Right ventricle myocardium superior (tissue), 1 donor: ENCODE measurements around the gene LRRC8D. TPM values are rescaled to one million over a fixed set of nuclear protein-coding genes. Genes with fewer than 3 reads are reported as not detected.
"Not testable (repeated sequence)": the region's sequence is repeated elsewhere in the genome, so short reads cannot be mapped to it uniquely, and the experiment has no call there.

Experiments used
- ATAC-seq: fragments of 200-7000 bp; cut with Tn5 transposase; one replicate; pipeline ENCODE4 v1.9.1; 2020; ENCODE audit warnings: mild to moderate bottlenecking; ENCODE audit not compliant: poor library complexity
- DNase-seq: peaks from one replicate; pipeline ENCODE4 v3.0.0-alpha.2; 2020
- intact Hi-C: fragments of 100-400 bp; cut with DNase I; formaldehyde crosslinking; loops from one replicate; pipeline ENCODE4 v1.11.2; 2022
- total RNA-seq: library from RNA; stranded (reverse); fragmentation: NEBNext Ultra II Directional; extraction: Animal tissue kit (Norgen Biotek cat#: 25700); gene quantifications from one replicate; pipeline ENCODE4 v1.2.1, GENCODE V29; 2021
- donor health status: DM: no; HTN: yes; CAD: no; lungs with severe emphysema.

LRRC8D gene
- total RNA-seq, 1 donor from 2014 or later = 5.1 TPM

- ATAC-seq (no peak), DNase-seq (no peak)
- intact Hi-C loops = no loop called here
These were observed 138.9 kb downstream of the LRRC8D start for GRCh38 chr1:89959719-89960118.

- ATAC-seq (no peak), DNase-seq (no peak)
- intact Hi-C loops = no loop called here
These were observed 141.4 kb downstream of the LRRC8D start for GRCh38 chr1:89962024-89962741.

- DNase-seq = no peak
- no peak for ATAC-seq
- intact Hi-C loops = no loop called here
These were observed 141.9 kb downstream of the LRRC8D start for GRCh38 chr1:89962742-89963075.

- ATAC-seq (peak; percentile 29), DNase-seq (no peak)
- intact Hi-C loops = no loop called here
These were observed 144.4 kb downstream of the LRRC8D start for GRCh38 chr1:89965193-89965768.

- ATAC-seq = no peak
- no peak for DNase-seq
- intact Hi-C loops = no loop called here
These were observed 145.8 kb downstream of the LRRC8D start for GRCh38 chr1:89966656-89967055.

GRCh38 chr1:89971600-89971999 is 150.8 kb downstream of the LRRC8D start:
- intact Hi-C loops = no loop called here

GRCh38 chr1:89972024-89972423 is 151.2 kb downstream of the LRRC8D start:
- intact Hi-C loops = no loop called here
- DNase-seq = no peak
- no peak for ATAC-seq

More at GRCh38 chr1:89971600-89971999, 150.8 kb downstream of the LRRC8D start:
- ATAC-seq (no peak), DNase-seq (no peak)

GRCh38 chr1:89973471-89974127 is 152.8 kb downstream of the LRRC8D start:
- no peak for DNase-seq
- ATAC-seq = no peak
- intact Hi-C loops = no loop called here

- DNase-seq = no peak
- intact Hi-C loops = no loop called here
- no peak for ATAC-seq
These were observed 153.4 kb downstream of the LRRC8D start for GRCh38 chr1:89974256-89974655.

GRCh38 chr1:89974696-89975470 is 154.1 kb downstream of the LRRC8D start:
- intact Hi-C loops = no loop called here
- DNase-seq (no peak), ATAC-seq (no peak)

GRCh38 chr1:89975540-89976125 is 154.8 kb downstream of the LRRC8D start:
- no peak for DNase-seq
- no peak for ATAC-seq
- intact Hi-C loops = no loop called here

- no peak for ATAC-seq
- intact Hi-C loops = no loop called here
- no peak for DNase-seq
These were observed 157.9 kb downstream of the LRRC8D start for GRCh38 chr1:89978755-89979154.

GRCh38 chr1:89980605-89981004 is 159.8 kb downstream of the LRRC8D start:
- peak; percentile 56 for ATAC-seq
- intact Hi-C loops = no loop called here

GRCh38 chr1:89982846-89983245 is 162.0 kb downstream of the LRRC8D start:
- not testable (repeated sequence) for DNase-seq, ATAC-seq

More at GRCh38 chr1:89980605-89981004, 159.8 kb downstream of the LRRC8D start:
- DNase-seq = no peak

GRCh38 chr1:89984564-89985116 is 163.8 kb downstream of the LRRC8D start:
- DNase-seq, intact Hi-C loops: not testable (repeated sequence)

More at GRCh38 chr1:89982846-89983245, 162.0 kb downstream of the LRRC8D start:
- intact Hi-C loops = not testable (repeated sequence)

GRCh38 chr1:89986020-89986419 is 165.2 kb downstream of the LRRC8D start:
- ATAC-seq = no peak
- no peak for DNase-seq
- intact Hi-C loops = loop anchor here (2.0 kb wide), 1 partner anchor 181 kb away; no protein-coding TSS in a partner anchor

More at GRCh38 chr1:89984564-89985116, 163.8 kb downstream of the LRRC8D start:
- not testable (repeated sequence) for ATAC-seq
